Measurements from ENCODE around the gene ZBTB26.
A peak's percentile ranks its signal among the peaks of the same experiment; 100 is the strongest.
"Not testable (repeated sequence)": the region's sequence is repeated elsewhere in the genome, so short reads cannot be mapped to it uniquely, and the experiment has no call there.

The ZBTB26 gene

DNA sequence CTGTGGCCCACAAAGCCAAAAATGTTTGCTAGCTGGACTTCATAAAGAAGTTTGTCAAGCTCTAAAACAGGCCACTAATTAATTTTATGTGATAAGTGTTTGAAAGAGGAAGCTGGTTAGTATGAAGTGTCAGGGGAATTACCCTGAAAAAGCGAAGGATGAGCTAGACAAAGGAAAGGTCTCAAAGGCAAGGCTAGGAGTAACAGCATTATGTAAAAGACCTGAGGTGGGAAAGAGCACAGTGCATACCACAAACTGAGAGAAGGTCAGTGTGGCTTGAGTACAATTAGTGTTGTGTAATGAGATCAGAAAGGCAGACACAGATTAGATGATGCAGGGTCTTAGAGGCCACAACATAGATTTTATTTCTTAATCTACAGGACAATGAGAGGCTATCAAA lies 55.8 kb downstream of the ZBTB26 start:
- peak; percentile 33 for DNase-seq (ENCODE audit: low read depth)
- no peak overlapping the region for H3K4me3 ChIP-seq (ENCODE audit: low read depth, low read length)
- no peak for TF ChIP-seq MYC (IDR thresholded peaks at IDR 0.05; ENCODE audit: low read depth, low read length)
- TF ChIP-seq, protein P1, sequence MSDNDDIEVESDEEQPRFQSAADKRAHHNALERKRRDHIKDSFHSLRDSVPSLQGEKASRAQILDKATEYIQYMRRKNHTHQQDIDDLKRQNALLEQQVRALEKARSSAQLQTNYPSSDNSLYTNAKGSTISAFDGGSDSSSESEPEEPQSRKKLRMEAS (IDR thresholded peaks at IDR 0.05; ENCODE audit: low read depth, low read length) = no peak
- TF ChIP-seq, protein P2, sequence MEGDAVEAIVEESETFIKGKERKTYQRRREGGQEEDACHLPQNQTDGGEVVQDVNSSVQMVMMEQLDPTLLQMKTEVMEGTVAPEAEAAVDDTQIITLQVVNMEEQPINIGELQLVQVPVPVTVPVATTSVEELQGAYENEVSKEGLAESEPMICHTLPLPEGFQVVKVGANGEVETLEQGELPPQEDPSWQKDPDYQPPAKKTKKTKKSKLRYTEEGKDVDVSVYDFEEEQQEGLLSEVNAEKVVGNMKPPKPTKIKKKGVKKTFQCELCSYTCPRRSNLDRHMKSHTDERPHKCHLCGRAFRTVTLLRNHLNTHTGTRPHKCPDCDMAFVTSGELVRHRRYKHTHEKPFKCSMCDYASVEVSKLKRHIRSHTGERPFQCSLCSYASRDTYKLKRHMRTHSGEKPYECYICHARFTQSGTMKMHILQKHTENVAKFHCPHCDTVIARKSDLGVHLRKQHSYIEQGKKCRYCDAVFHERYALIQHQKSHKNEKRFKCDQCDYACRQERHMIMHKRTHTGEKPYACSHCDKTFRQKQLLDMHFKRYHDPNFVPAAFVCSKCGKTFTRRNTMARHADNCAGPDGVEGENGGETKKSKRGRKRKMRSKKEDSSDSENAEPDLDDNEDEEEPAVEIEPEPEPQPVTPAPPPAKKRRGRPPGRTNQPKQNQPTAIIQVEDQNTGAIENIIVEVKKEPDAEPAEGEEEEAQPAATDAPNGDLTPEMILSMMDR (IDR thresholded peaks at IDR 0.05; ENCODE audit: low read depth, low read length) = no peak
- TF ChIP-seq POLR2A (IDR thresholded peaks at IDR 0.05; ENCODE audit: extremely low read depth, insufficient read length) = no peak

DNA sequence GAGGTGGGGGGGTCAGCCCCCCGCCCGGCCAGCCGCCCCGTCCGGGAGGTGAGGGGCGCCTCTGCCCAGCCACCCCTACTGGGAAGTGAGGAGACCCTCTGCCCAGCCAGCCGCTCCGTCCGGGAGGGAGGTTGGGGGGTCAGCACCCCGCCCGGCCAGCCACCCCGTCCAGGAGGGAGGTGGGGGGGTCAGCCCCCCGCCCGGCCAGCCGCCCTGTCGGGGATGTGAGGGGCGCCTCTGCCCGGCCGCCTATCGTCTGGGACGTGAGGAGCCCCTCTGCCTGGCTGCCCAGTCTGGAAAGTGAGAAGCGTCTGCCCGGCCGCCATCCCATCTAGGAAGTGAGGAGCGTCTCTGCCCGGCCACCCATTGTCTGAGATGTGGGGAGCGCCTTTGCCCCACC lies 64.0 kb downstream of the ZBTB26 start:
- DNase-seq (ENCODE audit: low read depth); H3K4me3 ChIP-seq (ENCODE audit: low read depth, low read length): not testable (repeated sequence)

DNA sequence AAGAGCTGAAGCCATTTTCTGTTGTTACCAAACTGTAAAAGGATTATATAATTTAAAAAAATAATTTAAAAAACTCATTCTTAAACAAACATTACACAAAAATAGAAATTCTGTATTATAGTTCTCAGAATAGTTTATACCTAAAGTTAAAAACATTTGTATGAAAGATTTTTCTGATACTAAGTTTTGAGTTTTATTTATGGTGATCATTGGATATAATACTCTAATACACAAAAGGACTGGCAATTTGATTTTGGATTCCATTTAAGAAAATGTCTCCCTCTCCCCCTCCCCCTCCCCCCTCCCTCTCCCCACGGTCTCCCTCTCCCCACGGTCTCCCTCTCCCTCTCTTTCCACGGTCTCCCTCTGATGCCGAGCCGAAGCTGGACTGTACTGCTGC lies 65.2 kb downstream of the ZBTB26 start:
- no peak overlapping the region for H3K4me3 ChIP-seq (ENCODE audit: low read depth, low read length)
- TF ChIP-seq MYC (IDR thresholded peaks at IDR 0.05; ENCODE audit: low read depth, low read length) (no peak), POLR2A (IDR thresholded peaks at IDR 0.05; ENCODE audit: extremely low read depth, insufficient read length) (no peak)
- TF ChIP-seq, protein P2 (IDR thresholded peaks at IDR 0.05; ENCODE audit: low read depth, low read length) = no peak
- TF ChIP-seq, protein P1 (IDR thresholded peaks at IDR 0.05; ENCODE audit: low read depth, low read length) = no peak
- DNase-seq (ENCODE audit: low read depth) = no peak

Data from NB4 (cell line).